Fibroblast of upper back skin (primary cell): ENCODE measurements around the gene EFNB1.
A peak's percentile ranks its signal among the peaks of the same experiment; 100 is the strongest.
"Not testable (repeated sequence)": the region's sequence is repeated elsewhere in the genome, so short reads cannot be mapped to it uniquely, and the experiment has no call there.

Experiments
- DNase-seq: peaks from one replicate; pipeline ENCODE4 v3.0.0-alpha.2; 2013

Gene EFNB1

DNA sequence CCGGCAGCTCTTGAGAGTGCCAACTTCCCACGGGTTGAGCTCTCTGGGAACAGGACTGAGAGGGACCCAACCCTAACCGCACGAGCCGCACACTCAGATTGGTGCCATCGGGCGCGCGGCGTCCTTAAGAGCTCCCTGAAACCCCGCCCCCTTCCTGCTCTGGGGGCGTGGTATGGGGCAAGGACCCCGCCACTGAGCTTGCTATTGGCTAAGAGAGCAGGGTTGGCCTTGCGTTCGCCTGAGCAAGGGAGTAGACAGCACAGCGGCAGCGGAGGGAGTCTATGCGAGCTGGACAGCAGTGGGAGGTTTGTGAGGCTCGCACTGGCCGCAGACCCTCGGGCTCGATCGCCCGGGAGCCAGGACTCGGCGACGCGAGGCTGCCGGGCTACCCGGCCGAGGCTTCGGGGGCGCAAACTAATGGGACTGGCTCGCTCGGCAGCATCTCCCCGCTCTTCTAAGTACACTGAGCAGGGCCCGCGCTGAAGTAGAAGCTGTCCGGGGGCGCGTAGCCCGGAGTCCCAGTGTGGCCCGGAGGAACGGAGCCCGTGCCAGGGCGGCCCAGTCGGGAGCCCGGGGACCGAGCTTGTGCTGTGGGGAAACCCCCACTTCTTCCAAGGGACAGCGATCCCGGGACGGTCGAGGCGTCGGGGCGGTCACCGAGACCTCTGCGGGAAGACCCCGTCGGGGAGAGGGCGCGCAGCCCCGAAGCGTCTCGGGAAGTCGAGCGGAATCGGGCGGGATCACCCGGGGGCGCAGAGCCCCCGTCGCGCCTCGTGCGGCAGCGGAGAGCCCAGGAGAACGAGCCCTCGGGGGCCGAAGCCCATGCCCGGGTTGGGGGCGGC is at the start of gene EFNB1:
Gene EFNB1, plus strand, starts transcription at position 282 of the 842 bp plus-strand sequence. CDS start 756 bp downstream, outside the sequence.
- DNase-seq: peak; percentile 96

DNA sequence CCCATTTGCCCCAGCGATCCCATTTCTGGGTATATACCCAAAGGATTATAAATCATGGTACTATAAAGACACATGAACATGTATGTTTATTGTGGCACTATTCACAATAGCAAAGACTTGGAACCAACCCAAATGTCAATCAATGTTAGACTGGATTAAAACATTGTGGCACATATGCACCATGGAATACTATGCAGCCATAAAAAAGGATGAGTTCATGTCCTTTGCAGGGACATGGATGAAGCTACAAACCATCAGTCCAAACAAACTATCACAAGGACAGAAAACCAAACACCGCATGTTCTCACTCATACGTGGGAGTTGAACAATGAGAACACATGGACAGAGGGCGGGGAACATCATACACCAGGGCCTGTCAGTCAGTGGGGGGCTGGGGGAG is 47.5 kb upstream of the EFNB1 start:
- not testable (repeated sequence) for DNase-seq

DNA sequence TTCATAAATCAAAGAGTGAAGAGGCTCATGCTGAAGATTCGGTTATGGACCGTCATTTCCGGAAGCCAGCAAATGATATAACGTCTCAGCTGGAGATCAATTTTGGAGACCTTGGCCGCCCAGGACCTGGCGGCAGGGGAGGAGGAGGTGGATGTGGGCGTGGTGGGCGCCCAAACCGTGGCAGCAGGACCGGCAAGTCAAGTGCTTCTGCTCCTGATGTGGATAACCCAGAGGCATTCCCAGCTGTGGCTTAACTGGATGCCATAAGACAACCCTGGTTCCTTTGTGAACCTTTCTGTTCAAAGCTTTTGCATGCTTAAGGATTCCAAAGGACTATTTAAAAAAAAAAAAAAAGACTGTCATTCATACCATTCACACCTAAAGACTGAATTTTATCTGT is 44.0 kb upstream of the EFNB1 start:
- no peak for DNase-seq

DNA sequence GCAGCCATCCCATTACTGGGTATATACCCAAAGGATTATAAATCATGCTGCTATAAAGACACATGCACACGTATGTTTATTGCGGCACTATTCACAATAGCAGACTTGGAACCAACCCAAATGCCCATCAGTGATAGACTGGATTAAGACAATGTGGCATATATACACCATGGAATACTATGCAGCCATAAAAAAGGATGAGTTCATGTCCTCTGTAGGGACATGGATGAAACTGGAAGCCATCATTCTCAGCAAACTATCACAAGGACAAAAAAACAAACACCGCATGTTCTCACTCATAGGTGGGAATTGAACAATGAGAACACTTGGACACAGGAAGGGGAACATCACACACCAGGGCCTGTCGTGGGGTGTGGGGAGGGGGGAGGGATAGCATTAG is 42.2 kb upstream of the EFNB1 start:
- not testable (repeated sequence) for DNase-seq

DNA sequence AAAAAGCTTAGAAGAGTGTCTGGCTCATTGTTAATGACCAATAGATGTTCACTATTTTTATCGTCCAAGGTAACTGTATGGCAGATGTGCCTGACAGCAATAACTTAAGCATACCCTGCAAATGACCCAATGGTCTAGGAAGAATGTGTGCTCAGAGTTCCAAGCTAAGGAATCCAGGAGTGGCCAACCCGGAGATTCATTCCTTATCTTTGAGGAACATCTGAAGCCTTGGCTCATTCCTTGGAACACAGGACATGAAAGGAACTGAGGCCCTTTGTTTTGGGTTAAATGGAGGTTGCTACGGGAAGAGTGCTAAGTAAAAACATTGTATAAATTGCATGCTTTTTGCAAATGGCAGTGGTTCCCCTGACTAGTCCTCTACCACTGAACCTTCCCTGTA is 38.9 kb upstream of the EFNB1 start:
- DNase-seq: no peak

DNA sequence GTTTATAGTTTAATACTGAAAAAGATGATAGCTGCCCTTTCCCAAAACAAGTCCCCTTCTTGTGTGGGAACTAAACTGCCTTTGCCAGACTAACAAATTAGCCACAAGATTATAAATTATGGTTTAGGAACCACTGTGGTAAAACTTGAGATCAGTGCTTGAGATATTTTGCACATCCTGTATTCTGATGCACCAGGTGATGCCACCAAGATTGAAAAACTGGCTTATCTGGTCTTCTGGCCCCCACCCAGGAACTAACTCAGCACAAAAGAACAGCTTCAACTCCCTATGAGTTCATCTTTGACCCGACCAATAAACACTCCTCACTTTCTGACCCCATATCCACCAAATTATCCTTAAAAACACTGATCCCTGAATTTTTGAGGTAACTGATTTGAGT is 36.7 kb upstream of the EFNB1 start:
- no peak for DNase-seq

DNA sequence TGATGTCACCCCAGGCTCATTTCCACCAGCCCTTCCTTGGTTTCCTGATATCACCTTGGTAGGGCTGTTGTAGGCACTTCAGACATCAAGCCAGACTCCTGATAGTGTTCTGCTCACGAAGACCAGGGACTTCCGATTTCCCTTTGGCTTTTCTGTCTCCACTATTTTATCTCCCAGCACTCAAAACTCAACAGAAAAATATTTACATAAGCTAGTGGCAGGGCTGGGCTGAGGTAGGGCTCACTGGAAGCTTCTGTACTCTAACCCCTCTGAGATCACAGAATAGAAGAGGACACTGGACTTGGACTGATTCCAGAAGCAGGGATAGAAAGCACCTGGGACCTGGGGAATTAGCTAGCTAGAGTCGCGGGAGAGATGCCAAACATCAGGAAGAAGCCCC is 34.4 kb upstream of the EFNB1 start:
- no peak for DNase-seq

DNA sequence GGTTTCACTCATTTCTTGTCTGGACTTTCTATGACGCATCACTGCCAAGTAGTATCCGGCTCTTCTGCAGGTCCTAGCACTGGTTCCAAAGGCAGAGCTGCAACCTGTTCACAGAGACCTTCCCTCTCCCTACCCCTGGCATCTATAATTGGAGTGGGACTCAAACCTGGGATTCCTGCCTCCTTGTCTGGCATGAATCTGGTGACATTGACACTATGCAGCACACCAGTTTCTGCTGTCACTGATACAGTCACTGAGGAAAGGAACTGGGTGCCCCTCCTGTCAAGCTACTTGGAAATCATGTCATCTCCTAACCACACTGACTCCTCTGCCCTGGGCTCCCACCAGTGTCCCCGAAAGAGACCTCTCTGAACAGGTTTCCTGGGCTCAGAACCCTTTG is 33.1 kb upstream of the EFNB1 start:
- no peak for DNase-seq

DNA sequence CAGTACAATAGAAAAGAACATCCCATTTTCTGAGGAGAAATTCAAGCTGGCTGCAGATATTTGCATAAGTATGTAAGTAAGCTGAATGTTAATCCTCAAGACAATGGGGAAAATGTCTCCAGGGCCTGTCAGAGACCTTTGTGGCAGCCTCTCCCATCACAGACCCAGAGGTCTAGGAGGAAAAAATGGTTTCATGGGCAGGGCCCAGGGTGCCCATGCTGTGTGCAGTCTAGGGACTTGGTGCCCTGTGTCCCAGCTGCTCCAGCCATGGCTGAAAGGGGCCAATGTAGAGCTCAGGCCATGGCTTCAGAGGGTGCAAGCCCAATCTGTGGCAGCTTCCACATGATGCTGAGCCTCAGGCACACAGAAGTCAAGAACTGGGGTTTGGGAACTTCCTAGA is 30.4 kb upstream of the EFNB1 start:
- DNase-seq: not testable (repeated sequence)

DNA sequence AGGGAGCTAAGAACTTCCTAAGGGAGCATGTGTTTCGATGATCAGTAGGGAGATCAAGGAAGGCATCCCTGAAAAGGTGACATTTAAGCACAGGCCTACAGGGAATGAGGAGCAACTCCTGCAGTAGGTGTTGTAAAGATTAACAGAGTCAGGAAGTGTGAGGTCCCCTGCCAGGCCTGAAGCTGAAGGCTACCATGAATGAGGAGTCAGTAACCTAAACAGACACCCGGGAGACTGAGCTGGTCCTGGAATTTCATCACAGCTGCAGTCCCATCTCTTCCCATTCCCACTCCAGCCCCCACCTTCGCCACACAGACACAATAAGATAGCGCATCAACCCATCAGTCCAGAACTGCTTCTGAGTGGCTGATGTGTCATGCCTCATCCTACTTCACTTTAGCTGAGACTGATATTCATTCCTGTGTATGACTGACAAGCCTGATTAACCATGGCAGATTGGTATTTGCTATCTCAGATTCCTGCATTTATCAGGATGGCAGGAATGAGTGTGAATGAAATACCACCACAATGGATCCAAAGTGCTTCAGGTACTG is 27.0 kb upstream of the EFNB1 start:
- DNase-seq: no peak

DNA sequence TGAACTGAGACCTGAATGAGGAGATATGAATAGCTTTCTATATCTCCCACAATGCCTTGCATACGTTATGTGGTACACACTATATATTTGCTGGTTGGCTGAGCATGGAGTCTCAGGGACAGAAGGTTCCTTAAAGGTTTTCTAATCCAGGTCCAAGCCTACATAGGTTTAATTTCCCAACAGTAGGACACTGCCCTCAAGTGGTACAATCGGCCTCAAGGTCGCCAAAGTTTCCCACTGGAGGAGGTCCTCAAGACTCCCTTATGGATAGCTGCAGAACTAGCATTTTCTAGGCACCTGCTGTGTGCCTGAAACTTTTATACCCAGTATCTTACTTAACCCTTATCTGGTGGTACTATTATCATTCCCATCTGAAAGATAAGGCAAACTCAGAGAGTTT is 21.0 kb upstream of the EFNB1 start:
- DNase-seq: no peak

DNA sequence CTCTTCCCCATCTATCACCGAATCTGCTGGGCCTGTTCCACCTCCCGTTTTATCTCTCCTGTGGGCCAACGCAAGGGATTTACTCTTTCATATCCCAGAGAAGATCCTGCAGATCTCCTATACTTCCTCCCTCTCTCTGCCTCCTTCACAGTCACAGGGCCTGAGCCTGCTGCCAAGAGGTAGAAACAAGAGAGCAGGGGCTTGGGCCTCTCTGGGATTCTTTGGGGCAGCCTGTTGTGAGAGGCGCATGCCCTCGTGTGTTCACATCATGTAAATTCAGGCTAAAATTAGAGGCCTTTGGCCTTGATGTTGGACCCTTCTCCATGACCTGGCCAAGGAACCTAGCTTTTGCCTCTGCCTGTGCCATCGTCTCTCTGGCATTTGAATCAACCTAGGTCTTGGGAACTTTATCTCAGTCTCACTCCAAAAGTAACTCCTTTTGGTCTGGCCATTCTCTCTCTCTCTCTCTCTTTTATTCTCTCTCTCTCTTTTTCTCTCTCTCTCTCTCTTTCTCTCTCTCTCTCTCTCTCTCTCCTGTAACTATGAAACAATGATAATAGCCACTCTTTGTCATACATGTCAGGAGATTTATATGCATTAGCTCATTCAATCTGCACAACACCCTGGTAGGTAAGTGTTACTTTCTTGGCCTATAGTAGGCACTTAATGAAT is 20.0 kb upstream of the EFNB1 start:
- DNase-seq: no peak

DNA sequence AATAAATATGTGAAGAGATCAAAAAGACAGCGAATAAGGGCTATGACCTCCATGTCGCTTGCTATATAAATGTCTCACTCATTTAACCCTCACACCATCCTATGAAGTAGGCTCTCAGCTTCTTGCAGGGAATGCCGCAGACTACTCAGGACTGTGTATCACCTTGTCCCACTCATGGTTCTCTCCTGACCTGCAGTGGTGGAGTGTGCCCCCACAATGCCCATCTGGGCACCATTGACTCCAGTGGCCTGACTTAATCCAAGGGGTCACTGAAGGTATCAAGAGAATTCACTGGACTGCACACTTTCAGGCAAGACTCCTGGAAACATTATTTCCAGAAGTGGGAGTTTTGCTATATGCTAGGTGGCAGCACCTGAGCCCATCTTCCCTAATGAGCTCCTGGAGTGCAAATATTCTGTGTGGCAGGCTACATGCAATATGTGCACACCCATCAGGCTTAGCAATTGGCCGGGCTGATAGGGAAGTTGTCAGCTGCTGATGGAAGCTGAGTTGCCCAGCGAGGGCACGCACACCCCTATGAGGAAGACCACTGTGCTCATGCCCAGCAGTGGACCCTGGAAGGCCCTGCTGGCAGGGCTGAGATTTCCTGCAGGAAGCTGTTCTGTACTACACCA is 8.2 kb upstream of the EFNB1 start:
- DNase-seq: no peak

DNA sequence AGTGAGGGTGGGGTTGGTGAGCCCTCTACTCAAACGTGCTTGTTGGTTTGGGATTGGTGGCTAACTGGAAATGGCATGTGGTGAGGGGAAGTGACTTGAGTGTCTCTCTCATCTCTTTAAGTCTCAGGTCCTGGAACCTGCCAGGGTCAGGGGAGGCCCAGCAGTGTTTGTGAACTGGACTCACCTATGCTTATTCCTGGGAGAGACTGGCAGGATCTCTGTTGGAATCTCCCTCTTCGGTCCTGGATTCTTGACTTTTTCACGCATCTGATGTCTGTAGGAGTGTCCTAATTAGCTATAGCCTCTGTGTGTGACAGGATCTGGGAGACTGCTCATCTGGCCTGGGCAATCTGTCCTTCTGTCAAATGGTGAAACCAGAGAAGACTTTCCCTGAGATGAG is 7.2 kb upstream of the EFNB1 start:
- DNase-seq: no peak

DNA sequence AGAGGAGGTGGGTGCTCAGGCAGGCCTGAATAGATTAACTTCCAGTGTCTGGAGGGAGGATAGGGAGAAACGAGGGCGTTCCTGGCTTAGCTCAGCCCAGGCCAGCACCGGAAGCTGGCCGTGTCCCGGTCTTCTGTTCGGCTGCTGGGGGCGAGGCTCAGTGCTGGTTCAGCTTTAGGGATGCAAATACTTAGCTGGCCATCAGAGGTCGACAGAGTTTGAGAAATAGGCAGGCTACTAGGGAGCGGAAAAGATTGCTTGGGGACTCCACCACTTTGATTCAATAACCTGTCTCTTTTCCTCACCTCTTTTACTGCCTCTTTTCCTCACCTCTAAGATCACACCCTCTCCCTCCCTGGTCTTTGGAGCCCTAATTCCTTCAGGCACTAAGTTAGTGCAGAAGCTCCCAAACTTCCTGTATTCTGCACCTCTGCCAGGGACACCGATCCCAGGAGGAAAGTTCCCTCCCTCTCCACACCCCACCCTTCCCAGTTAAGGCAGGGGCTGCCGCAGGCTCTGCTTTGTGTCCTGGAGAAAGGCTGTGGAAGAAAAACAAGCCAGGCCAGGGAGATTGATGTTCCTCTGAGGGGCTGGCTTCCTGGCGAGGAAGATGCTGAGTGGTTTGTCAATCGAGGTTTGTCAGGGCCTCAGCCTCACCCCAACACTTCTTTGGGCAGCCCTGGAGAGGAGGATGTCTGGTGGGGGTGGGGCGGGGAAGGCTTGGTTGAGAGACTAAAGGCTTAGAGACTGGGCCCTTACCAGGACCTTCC is 6.0 kb upstream of the EFNB1 start:
- DNase-seq: peak; percentile 65

DNA sequence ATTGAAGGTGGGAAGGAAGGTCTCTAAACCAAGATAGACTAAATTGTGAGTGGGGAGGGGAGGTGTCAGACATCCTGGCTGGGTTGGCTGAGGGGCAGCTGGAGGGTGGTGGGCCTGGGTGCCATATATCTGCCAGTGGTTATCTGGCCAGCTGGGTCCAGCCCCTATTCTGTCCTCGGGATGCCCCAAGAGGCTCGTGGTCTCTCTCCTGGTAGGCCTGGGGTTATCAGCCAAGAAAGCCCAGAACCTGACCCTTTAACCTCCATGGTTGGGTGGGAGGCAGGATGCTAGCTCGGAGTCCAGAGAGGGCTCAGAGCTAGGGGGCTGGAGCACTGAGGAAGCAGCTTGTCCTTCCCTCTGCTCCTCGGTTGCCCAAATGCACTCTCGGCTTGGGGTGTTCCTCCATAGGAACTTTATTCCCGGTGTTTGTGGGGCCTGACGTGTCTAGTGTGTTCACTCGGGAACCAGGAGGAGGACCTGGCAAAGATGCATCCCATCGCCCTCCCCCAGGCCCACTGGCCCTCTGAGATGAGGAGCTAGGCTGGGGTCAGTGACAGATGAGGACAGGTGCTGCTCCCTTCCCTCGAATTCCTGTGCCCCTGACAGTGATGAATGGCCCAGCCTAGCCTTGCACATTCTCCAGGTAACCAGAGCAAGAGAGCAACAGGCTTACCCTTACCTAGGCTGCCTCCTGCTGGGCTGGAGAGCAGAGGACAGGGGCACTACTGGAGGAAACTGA is 5.2 kb upstream of the EFNB1 start:
- no peak for DNase-seq

DNA sequence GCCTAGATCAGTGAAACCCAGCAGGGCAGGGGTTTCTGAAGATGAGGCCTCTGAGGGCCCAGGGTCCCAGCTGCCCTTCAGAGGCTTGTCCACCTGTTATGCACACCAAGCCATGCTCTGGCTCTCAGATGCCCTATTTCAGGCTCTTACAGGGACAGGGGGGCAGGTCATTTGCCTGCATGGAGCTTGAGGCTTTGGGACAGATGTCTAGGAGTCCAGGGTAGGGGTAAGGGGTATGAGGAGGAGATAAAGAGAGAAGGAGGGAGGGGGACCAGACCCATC is 4.7 kb upstream of the EFNB1 start:
- no peak for DNase-seq

DNA sequence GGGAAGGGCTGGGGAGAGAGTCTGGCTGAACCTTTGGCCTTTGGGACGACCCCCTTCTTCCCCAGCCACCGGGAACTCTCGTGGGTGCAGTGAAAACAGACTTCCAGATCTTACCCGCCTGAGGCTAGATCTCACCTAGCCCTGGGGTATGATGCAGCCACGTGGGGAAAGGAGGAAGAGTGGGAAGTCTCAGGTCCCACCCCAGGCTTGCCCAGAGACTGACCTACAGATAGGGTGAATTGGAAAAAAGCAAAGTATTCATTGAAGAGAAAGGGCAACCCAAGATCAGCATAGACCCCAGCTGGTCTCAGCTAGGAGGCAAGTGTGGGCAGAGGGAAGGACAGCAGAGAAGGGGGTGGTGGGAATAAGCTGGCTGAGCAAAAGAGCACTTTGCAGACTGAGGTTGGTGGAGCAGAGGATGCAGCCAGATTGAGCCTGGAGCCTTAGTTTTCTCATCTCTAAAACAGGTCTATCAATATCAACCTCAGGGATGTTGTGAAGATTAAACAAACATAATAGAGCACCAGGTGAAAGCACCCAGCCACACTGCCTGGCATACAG is 4.2 kb upstream of the EFNB1 start:
- DNase-seq: no peak

DNA sequence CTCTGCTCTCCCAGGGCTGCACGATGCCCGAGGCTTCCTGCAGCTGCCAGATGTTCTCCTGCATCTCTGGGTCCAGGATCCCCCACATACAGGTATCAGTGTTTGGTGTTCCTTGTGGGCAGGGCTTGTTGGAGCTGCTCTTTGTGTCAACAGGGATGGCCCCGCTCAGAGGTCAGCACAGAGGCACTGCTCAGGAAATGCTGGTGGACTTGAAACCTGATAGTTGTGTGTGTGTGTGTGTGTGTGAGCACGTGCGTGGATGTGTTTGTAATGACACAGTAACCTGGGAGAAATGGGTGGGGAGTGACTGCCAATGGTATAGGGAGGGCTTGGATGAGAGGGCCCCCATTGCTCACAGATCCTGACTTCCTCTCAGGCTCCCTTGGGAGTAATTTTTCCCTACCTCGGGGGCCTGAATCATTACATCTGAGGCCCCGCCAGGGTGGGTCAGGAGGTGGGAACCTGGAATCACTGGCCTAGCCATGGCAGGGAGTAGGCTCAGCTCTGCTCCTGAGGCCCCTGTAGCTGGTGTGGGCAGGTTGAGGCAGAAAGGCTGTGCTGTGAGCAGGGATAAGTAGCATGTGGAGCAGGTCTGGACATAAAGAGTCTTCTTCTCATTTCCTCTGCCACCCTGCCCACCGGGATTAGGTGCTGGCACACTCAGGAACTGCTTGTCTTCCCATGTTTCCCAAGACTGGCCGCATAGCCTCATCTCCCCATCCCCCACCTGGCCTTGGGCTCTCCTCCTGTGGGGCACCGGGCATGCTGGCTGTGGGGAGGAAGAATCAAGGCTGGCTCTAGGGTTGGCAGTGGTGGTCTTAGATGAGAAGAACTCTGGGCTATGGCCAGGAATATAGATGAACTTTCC is 2.5 kb upstream of the EFNB1 start:
- DNase-seq: peak; percentile 31

DNA sequence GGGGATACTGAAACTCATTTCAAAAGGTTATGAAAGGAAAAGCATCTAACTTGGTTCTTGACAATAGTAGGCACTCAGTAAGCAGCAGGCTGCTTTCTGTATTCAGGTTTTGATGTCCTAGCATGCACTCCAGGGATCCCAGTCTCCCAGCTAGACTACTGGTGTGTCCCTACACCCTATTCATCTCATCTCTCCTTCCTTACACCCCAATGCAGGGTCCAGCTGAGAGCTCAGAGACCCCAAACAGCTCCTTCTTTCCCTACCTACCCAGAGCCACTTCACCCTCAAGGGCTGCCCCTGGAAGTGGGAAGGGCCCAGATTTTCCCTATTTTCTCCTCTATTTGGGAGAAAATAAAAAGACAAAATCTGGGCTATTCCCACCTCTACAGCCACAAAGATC is 1.6 kb upstream of the EFNB1 start:
- no peak for DNase-seq
